ENCODE measurements around the gene PHLPP1. TPM values are rescaled to one million over a fixed set of nuclear protein-coding genes. Genes with fewer than 3 reads are reported as not detected.

The PHLPP1 gene
- total and polyA plus RNA-seq, 2 of the 4 experiments (the other 2 are of a cell fraction): 3.3 to 3.6 TPM

DNA sequence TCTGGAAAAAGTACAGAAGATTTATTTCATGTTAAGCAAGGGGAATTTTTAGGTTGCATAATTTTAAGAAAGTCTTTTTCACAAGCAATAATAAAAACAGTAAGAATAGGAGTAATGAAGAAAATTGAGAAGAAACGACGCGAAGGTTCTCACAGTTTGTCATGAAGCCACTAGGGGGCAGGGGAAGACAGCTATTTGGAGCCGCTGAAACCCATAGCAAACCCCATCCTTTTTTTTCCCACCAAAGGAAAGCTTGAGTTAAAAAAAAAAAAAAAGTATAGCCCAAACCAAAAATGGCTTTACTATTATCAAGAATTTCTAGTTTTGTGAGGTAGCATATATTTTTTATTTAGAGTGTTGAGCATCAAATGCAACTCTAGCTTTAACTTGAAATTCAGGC, 300.9 kb downstream of the PHLPP1 start:
- Histone ChIP-seq H3K36me3 (ENCODE audit: control insufficient read depth, insufficient read depth, low read length) (no peaks in the 10 kb centered on the region), H3K79me1 (ENCODE audit: low read depth in 1 of 2, low read length in 2 of 2) (no peaks in the 10 kb centered on the region), H3K4me1 (ENCODE audit: control insufficient read depth, insufficient read depth, low read length) (no peaks in the 10 kb centered on the region), H4K20me1 (ENCODE audit: insufficient read depth, low read length) (no peaks in the 10 kb centered on the region), H2BK5ac (ENCODE audit: low read depth, low read length, poor library complexity, severe bottlenecking) (no peak overlapping the region), H3K27me3 (ENCODE audit: control insufficient read depth, insufficient read depth, low read length) (peaks cover 12% of the 10 kb centered on the region), H3K9me3 (ENCODE audit: control insufficient read depth, insufficient read depth, low read length) (no peaks in the 10 kb centered on the region), H3K4ac (ENCODE audit: low read depth, low read length) (no peak overlapping the region), H4K5ac (ENCODE audit: low read depth, low read length) (no peak overlapping the region), H3K9ac (ENCODE audit: low read depth, low read length) (no peak overlapping the region), H2BK120ac (ENCODE audit: low read depth, low read length) (no peak overlapping the region), H3K14ac (replicated peaks; ENCODE audit: low read depth, low read length) (no peak overlapping the region), H3K27ac (ENCODE audit: insufficient read depth, low read length) (no peak overlapping the region), H3K9me1 (ENCODE audit: insufficient read depth, low read length) (no peaks in the 10 kb centered on the region), H4K91ac (ENCODE audit: insufficient read depth, low read depth, low read length) (no peak overlapping the region), H2AK5ac (ENCODE audit: low read depth, low read length) (no peak overlapping the region), H3K4me2 (ENCODE audit: low read depth, low read length) (no peak overlapping the region), H3K56ac (ENCODE audit: extremely low read depth, insufficient read depth, low read length) (no peak overlapping the region), H4K8ac (ENCODE audit: low read depth in 2 of 2, low read length in 2 of 2) (no peak overlapping the region), H3K4me3 (ENCODE audit: insufficient read depth, low read depth, low read length) (no peak overlapping the region), H2BK15ac (ENCODE audit: low read depth, low read length) (no peak overlapping the region), H3K18ac (ENCODE audit: low read depth, low read length) (no peak overlapping the region), H2AFZ (replicated peaks; ENCODE audit: low read length, poor library complexity) (no peak overlapping the region), H2AK9ac (replicated peaks; ENCODE audit: low read depth, low read length, poor library complexity) (no peak overlapping the region), H2BK20ac (ENCODE audit: low read depth, low read length) (no peak overlapping the region), H3K23ac (ENCODE audit: low read depth, low read length) (no peak overlapping the region)
- DNase-seq (peak; percentile 59), ATAC-seq (ENCODE audit: low read depth) (peak; percentile 77)
- in situ Hi-C loops (cut with MboI; ENCODE audit: low sequenced_read_pairs) (loop anchor here (5.0 kb wide), 2 partner anchors 306 to 421 kb away; no protein-coding TSS in a partner anchor), intact Hi-C loops (cut with micrococcal nuclease) (loop anchor here (1.0 to 10.0 kb wide), 5 partner anchors 101 to 829 kb away; no protein-coding TSS in a partner anchor), dilution Hi-C loops (cut with HindIII; ENCODE audit: low sequenced_read_pairs, unreplicated experiment) (no loop called here)
- no TSS peak for BruUV-seq (replicated peaks)
- TF ChIP-seq, protein P1, sequence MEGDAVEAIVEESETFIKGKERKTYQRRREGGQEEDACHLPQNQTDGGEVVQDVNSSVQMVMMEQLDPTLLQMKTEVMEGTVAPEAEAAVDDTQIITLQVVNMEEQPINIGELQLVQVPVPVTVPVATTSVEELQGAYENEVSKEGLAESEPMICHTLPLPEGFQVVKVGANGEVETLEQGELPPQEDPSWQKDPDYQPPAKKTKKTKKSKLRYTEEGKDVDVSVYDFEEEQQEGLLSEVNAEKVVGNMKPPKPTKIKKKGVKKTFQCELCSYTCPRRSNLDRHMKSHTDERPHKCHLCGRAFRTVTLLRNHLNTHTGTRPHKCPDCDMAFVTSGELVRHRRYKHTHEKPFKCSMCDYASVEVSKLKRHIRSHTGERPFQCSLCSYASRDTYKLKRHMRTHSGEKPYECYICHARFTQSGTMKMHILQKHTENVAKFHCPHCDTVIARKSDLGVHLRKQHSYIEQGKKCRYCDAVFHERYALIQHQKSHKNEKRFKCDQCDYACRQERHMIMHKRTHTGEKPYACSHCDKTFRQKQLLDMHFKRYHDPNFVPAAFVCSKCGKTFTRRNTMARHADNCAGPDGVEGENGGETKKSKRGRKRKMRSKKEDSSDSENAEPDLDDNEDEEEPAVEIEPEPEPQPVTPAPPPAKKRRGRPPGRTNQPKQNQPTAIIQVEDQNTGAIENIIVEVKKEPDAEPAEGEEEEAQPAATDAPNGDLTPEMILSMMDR (conservative IDR thresholded peaks at IDR 0.05; ENCODE audit: low read depth, low read length): peak; percentile 92
- TF ChIP-seq FOS (IDR thresholded peaks at IDR 0.05; ENCODE audit: low read depth, low read length) (no peak), BHLHE40 (IDR thresholded peaks at IDR 0.05; ENCODE audit: low read depth, low read length) (no peak), SMC3 (IDR thresholded peaks at IDR 0.05; ENCODE audit: low read depth, low read length) (peak; percentile 80), RAD21 (IDR thresholded peaks at IDR 0.05; ENCODE audit: low read length) (peak; percentile 86)
- CTCF ChIA-PET: interaction anchor here (0.5 to 1.4 kb wide), 16 partner anchors 9 to 1511 kb away, joined by 3 to 9 read pairs (median 4); no protein-coding TSS in a partner anchor
- WGBS, 2 experiments (ENCODE audit: extremely low coverage in 2 of 2, insufficient read length in 1 of 2): no CpG with 5 or more reads among the region's 4 CpGs
- POLR2A ChIA-PET (ENCODE audit: unreplicated experiment): interaction anchor here (0.7 kb wide), 1 partner anchor 420 kb away, joined by 5 read pairs; no protein-coding TSS in a partner anchor

All from IMR-90 (cell line).